Calu3 (cell line): ENCODE data around the gene FXYD4. TPM values are rescaled to one million over a fixed set of nuclear protein-coding genes. Genes with fewer than 3 reads are reported as not detected.

ENCODE experiments used
- BruUV-seq: library from RNA; stranded (reverse); fragments of 400-500 nt; replicated peaks from 2 replicates; lab custom pipeline; 2021; lab: Mats Ljungman, UMichigan
- CTCF ChIA-PET: fragments of 300-600 bp; sonication (Branson Sonifier 250); formaldehyde crosslinking; loops from one replicate; lab custom pipeline; 2022; ENCODE audit warnings: antibody characterized with exemption; lab: Charles Lee
- DNase-seq: peaks from one replicate; pipeline ENCODE4 v3.0.0; 2022
- H3K27ac Mint-ChIP-seq: one replicate; pipeline ENCODE4 v1.8.0; 2022; ENCODE audit warnings: mixed read lengths; ENCODE audit not compliant: unreplicated experiment
- H3K27me3 Mint-ChIP-seq: one replicate; pipeline ENCODE4 v1.8.0; 2022; ENCODE audit warnings: mixed read lengths; ENCODE audit not compliant: unreplicated experiment
- H3K36me3 Mint-ChIP-seq: one replicate; pipeline ENCODE4 v1.8.0; 2022; ENCODE audit warnings: mild to moderate bottlenecking, moderate library complexity, mixed read lengths; ENCODE audit not compliant: insufficient read depth, unreplicated experiment
- H3K4me1 Mint-ChIP-seq: one replicate; pipeline ENCODE4 v1.8.0; 2022; ENCODE audit warnings: mild to moderate bottlenecking, low read depth, mixed read lengths; ENCODE audit not compliant: unreplicated experiment
- H3K4me3 Mint-ChIP-seq: one replicate; pipeline ENCODE4 v1.8.0; 2022; ENCODE audit warnings: mild to moderate bottlenecking, low read depth, moderate library complexity, mixed read lengths; ENCODE audit not compliant: unreplicated experiment
- H3K9me3 Mint-ChIP-seq: one replicate; pipeline ENCODE4 v1.8.0; 2022; ENCODE audit warnings: low read depth, mixed read lengths; ENCODE audit not compliant: unreplicated experiment
- intact Hi-C: fragments of 100-400 bp; cut with micrococcal nuclease; formaldehyde crosslinking; loops from one replicate; pipeline ENCODE4 v1.10.0; 2022; ENCODE audit not compliant: unreplicated experiment
- total RNA-seq: library from RNA; stranded (reverse); gene quantifications from 2 replicates; pipeline ENCODE4 v1.2.3, GENCODE V29; 2022
- TF ChIP-seq, protein P1 (sequence below): fragments of 200-600 bp; IDR thresholded peaks from one replicate; pipeline ENCODE4 v1.8.0; 2022; ENCODE audit warnings: antibody characterized with exemption; ENCODE audit not compliant: unreplicated experiment

Gene FXYD4
- total RNA-seq, 1 experiment from 2014 or later = not detected

DNA sequence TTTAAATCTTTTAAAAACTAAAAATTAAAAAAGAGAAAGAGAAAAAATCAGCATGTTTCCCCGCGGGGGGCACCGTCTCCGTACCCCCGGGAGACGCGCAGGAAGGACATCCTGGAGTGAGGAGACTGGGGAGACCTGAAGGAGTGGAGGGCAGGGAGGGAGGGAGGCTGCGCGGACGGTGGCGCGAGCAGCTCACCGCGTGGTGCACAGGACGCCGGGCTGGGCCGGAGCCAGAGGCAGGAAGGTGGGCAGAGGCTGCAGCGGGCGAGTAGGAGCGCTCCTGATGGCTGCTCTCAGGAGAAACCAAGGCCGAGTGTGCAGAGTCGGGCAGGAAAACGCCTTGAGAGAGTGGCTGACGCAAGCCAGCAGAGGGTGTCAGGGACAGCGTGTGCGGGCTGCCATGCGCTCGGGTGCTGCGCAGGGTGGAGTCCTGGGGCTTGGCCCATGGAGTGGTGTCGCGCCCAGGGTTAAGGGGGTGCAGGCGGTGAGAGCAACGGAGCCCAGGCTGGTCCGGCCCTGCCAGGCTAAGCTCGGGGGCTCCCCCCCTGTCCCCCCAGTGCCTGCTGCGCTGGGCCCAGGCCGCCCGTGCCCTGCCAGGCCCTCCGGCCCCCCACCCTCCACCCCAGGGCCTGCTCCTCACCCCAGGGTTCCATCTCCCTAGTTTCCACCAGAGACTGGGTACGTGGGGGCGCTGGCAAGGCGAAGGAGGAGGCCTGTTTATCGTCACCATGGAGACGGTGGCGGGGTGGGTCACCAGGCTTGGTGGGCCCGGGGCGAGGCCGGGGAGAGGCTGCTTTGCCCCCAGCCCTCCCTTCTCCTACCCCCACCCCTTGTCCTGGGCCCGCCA is 28.9 kb upstream of the FXYD4 start:
- no TSS peak for BruUV-seq
- H3K9me3 Mint-ChIP-seq = no peaks in the 10 kb centered on the region
- intact Hi-C loops = no loop called here
- H3K4me1 Mint-ChIP-seq = peaks cover 53% of the 10 kb centered on the region
- CTCF ChIA-PET = no interaction called here
- no peak for DNase-seq
- H3K27ac Mint-ChIP-seq = no peak overlapping the region
- peaks cover 17% of the 10 kb centered on the region for H3K36me3 Mint-ChIP-seq
- no peak overlapping the region for H3K4me3 Mint-ChIP-seq
- TF ChIP-seq, protein P1, sequence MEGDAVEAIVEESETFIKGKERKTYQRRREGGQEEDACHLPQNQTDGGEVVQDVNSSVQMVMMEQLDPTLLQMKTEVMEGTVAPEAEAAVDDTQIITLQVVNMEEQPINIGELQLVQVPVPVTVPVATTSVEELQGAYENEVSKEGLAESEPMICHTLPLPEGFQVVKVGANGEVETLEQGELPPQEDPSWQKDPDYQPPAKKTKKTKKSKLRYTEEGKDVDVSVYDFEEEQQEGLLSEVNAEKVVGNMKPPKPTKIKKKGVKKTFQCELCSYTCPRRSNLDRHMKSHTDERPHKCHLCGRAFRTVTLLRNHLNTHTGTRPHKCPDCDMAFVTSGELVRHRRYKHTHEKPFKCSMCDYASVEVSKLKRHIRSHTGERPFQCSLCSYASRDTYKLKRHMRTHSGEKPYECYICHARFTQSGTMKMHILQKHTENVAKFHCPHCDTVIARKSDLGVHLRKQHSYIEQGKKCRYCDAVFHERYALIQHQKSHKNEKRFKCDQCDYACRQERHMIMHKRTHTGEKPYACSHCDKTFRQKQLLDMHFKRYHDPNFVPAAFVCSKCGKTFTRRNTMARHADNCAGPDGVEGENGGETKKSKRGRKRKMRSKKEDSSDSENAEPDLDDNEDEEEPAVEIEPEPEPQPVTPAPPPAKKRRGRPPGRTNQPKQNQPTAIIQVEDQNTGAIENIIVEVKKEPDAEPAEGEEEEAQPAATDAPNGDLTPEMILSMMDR = no peak
- no peaks in the 10 kb centered on the region for H3K27me3 Mint-ChIP-seq

DNA sequence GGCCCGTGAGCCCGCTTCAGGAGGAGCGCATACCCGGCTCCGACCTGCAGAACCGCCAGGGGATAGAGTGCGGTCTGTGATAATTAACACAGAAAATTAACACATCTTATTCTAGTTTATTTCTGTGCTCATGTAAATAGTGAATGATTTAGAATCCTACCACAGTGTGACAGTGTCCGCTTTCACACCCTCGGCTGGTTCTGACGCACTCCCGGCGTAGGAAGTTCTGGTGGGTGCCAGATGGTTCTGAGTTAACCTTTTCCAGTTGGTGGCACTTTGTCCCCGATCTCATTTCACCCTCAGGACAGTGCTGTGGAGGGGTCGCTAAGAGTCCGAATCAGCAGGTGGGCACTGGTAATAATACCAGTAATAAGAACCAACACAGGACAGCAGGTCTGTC is 28.3 kb upstream of the FXYD4 start:
- BruUV-seq = no TSS peak

DNA sequence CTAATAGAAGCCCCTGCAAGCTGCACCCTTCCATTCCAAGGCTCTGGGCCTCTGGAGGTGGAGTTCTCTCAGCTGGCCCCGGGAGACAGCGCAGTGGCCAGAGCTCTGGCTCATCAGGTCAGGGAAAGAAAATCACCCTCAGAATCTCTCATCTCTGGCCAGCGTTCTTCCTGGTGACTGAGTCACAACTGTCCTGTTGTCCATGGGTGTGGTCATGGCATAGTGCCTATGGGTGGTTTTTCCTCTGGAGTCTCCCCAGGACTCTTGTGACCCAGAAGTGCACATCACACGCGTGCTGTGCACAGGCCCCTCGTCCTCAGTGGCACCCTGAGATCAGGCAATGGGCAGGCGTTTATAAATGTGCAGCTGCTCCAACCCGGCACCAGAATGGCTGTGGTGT is 27.4 kb upstream of the FXYD4 start:
- no peak for DNase-seq
- no TSS peak for BruUV-seq
- H3K4me1 Mint-ChIP-seq = peaks cover 46% of the 10 kb centered on the region
- peaks cover 15% of the 10 kb centered on the region for H3K36me3 Mint-ChIP-seq
- intact Hi-C loops = no loop called here
- H3K27ac Mint-ChIP-seq = no peak overlapping the region
- no peak overlapping the region for H3K4me3 Mint-ChIP-seq
- TF ChIP-seq, protein P1 = no peak
- H3K27me3 Mint-ChIP-seq = no peaks in the 10 kb centered on the region
- H3K9me3 Mint-ChIP-seq = no peaks in the 10 kb centered on the region
- CTCF ChIA-PET = no interaction called here

More for the DNA sequence above, 28.3 kb upstream of the FXYD4 start:
- no peak overlapping the region for H3K4me3 Mint-ChIP-seq
- H3K9me3 Mint-ChIP-seq = no peaks in the 10 kb centered on the region
- DNase-seq = no peak
- no peaks in the 10 kb centered on the region for H3K27me3 Mint-ChIP-seq
- CTCF ChIA-PET = no interaction called here
- peaks cover 17% of the 10 kb centered on the region for H3K36me3 Mint-ChIP-seq
- TF ChIP-seq, protein P1 = no peak
- intact Hi-C loops = no loop called here
- H3K4me1 Mint-ChIP-seq = peaks cover 47% of the 10 kb centered on the region
- H3K27ac Mint-ChIP-seq = no peak overlapping the region

DNA sequence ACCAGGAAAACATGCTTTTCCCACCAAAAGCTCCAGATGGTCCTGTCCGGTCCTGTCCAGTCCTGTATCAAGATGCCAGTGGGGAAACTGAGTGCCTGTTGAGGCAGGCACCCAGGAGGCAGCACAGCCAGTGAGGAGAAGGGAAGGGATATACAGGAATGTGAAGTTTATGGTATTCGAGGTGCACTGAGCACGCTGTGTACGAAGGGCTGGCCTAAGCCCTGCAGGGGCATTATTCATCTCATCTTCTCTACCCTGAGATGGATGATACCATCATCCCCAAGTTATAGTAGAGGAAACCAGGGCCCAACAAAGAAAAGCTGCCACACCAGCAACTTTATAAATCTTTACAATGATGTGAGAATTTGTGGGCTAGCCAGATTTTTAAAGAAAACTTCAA is 23.4 kb upstream of the FXYD4 start:
- no peak for DNase-seq
- no peak overlapping the region for H3K4me3 Mint-ChIP-seq
- no peaks in the 10 kb centered on the region for H3K27me3 Mint-ChIP-seq
- CTCF ChIA-PET = interaction anchor here (1.6 to 2.2 kb wide), 4 partner anchors 25 to 143 kb away, joined by 3 to 12 read pairs (median 7); partner anchors contain the start of gene RASGEF1A
- peaks cover 13% of the 10 kb centered on the region for H3K36me3 Mint-ChIP-seq
- TF ChIP-seq, protein P1 = no peak
- H3K4me1 Mint-ChIP-seq = peaks cover 50% of the 10 kb centered on the region
- intact Hi-C loops = loop anchor here (1.0 kb wide), 2 partner anchors 55 to 82 kb away; no protein-coding TSS in a partner anchor
- no peaks in the 10 kb centered on the region for H3K9me3 Mint-ChIP-seq
- H3K27ac Mint-ChIP-seq = no peak overlapping the region
- no TSS peak for BruUV-seq
